Endothelial cell (in vitro differentiated cells): Measurements from ENCODE around the gene TRIM25. TPM values are rescaled to one million over a fixed set of nuclear protein-coding genes. Genes with fewer than 3 reads are reported as not detected.

Experiments
- DNase-seq: peaks from one replicate; pipeline ENCODE4 v3.0.0; 2021; ENCODE audit warnings: low spot score
- H3K27ac Mint-ChIP-seq: one replicate; pipeline ENCODE4 v1.8.0; 2021; ENCODE audit warnings: mixed read lengths, inconsistent platforms; ENCODE audit not compliant: unreplicated experiment
- H3K27me3 Mint-ChIP-seq: one replicate; pipeline ENCODE4 v1.8.0; 2021; ENCODE audit warnings: mild to moderate bottlenecking, moderate library complexity, mixed read lengths, inconsistent platforms; ENCODE audit not compliant: unreplicated experiment
- H3K36me3 Mint-ChIP-seq: one replicate; pipeline ENCODE4 v1.8.0; 2021; ENCODE audit warnings: mild to moderate bottlenecking, low read depth, mixed read lengths, inconsistent platforms; ENCODE audit not compliant: unreplicated experiment
- H3K4me1 Mint-ChIP-seq: one replicate; pipeline ENCODE4 v1.8.0; 2021; ENCODE audit warnings: mild to moderate bottlenecking, mixed read lengths, inconsistent platforms; ENCODE audit not compliant: unreplicated experiment
- H3K4me3 Mint-ChIP-seq: one replicate; pipeline ENCODE4 v1.8.0; 2021; ENCODE audit warnings: mild to moderate bottlenecking, mixed read lengths, inconsistent platforms; ENCODE audit not compliant: unreplicated experiment
- H3K9me3 Mint-ChIP-seq: one replicate; pipeline ENCODE4 v1.8.0; 2021; ENCODE audit warnings: mixed read lengths, inconsistent platforms; ENCODE audit not compliant: unreplicated experiment
- total RNA-seq: library from RNA; stranded (reverse); fragmentation: NEBNext Ultra II Directional; extraction: Animal tissue kit (Norgen Biotek cat#: 25700); gene quantifications from one replicate; pipeline ENCODE4 v1.2.1, GENCODE V29; 2021; ENCODE audit not compliant: unreplicated experiment
- TF ChIP-seq, protein P1 (sequence below): fragments of 200-600 bp; sonication (generic); IDR thresholded peaks from one replicate; pipeline ENCODE4 v1.5.0; 2021; ENCODE audit warnings: antibody characterized with exemption; ENCODE audit not compliant: unreplicated experiment

The TRIM25 gene
- total RNA-seq, 1 donor from 2014 or later, result 13.8 TPM

DNA sequence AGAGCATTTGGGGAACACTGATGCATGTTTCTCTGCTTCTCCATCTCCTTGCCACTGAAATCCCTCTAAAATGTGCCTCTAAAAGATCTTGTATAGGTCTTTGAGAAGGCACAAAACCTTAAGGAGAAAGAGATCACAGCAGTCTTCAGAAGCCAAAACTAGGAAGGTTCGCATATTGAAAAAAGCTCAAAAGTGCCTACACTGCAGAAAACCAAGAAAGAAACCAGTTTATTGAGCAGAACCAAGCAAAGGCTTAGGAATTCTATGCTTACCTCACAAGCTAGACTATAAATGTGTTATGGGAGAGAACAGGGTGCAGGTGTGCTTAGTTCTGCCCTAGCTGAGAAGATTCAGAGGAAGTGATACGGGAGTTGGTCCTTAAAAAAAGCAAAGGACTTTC, 63.3 kb downstream of the TRIM25 start:
- DNase-seq, result no peak
- Mint-ChIP-seq H3K4me1 (peaks cover 11% of the 10 kb centered on the region), H3K4me3 (no peak overlapping the region), H3K36me3 (no peaks in the 10 kb centered on the region), H3K9me3 (no peaks in the 10 kb centered on the region), H3K27ac (no peak overlapping the region), H3K27me3 (no peaks in the 10 kb centered on the region)
- TF ChIP-seq, protein P1, sequence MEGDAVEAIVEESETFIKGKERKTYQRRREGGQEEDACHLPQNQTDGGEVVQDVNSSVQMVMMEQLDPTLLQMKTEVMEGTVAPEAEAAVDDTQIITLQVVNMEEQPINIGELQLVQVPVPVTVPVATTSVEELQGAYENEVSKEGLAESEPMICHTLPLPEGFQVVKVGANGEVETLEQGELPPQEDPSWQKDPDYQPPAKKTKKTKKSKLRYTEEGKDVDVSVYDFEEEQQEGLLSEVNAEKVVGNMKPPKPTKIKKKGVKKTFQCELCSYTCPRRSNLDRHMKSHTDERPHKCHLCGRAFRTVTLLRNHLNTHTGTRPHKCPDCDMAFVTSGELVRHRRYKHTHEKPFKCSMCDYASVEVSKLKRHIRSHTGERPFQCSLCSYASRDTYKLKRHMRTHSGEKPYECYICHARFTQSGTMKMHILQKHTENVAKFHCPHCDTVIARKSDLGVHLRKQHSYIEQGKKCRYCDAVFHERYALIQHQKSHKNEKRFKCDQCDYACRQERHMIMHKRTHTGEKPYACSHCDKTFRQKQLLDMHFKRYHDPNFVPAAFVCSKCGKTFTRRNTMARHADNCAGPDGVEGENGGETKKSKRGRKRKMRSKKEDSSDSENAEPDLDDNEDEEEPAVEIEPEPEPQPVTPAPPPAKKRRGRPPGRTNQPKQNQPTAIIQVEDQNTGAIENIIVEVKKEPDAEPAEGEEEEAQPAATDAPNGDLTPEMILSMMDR, result no peak

DNA sequence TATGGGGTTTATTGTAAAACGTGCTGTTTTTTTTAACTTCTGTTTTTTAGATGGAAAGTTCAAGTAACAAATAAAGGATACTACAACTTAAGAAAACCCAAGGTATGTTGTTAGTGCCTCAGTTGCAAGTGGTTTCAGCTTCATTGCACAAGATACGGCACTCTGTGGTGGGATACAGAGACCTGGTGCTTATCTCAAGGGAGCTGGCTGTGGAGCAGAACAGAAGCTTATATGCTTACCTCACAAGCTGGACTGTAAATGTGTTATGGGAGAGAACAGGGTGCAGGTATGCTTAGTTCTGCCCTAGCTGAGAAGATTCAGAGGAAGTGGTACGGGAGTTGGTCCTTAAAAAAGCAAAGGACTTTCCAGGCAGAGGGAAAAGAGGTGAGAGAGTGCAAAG, 64.7 kb downstream of the TRIM25 start:
- Mint-ChIP-seq H3K4me3 (no peak overlapping the region), H3K36me3 (no peaks in the 10 kb centered on the region), H3K27ac (no peak overlapping the region), H3K9me3 (no peaks in the 10 kb centered on the region), H3K4me1 (peaks cover 11% of the 10 kb centered on the region), H3K27me3 (no peaks in the 10 kb centered on the region)
- TF ChIP-seq, protein P1, result no peak
- DNase-seq, result no peak

DNA sequence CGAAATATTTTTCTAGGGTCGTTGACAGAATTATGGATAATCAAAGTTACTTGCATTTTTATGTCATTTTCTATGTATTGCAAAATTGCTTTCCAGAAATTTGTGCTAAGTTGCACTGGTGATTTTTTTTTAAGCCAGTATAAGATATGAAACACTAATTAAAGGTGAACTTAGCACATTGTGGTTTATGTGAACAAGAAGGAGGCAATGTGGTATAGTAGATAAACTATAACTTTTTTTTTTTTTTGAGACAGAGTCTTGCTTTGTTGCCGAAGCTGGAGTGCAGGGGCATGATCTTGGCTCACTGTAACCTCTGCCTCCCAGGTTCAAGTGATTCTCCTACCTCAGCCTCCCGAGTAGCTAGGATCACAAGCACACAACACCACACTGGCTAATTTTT, 66.7 kb downstream of the TRIM25 start:
- no peaks in the 10 kb centered on the region for H3K27me3 Mint-ChIP-seq
- peaks cover 11% of the 10 kb centered on the region for H3K4me1 Mint-ChIP-seq
- DNase-seq, result no peak

DNA sequence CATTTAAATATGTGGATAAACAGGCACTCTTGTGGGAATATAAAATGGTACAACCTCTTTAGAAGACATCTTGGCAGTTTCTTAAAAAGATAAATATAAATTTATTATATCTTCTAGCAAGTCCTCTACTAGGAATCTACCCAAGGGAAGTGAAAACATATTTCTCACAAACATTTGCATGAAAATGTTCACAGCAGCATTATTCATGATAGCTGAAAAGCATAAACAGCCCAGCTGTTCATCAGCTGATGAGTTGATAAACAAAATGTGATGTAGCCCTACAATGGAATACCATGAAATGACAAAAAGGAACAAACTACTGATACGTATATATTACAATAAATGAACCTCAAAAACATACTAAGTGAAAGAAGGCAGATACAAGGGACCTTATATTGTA, 67.9 kb downstream of the TRIM25 start:
- DNase-seq, result no peak
- no peaks in the 10 kb centered on the region for H3K27me3 Mint-ChIP-seq
- no peak overlapping the region for H3K4me3 Mint-ChIP-seq
- H3K27ac Mint-ChIP-seq, result no peak overlapping the region
- H3K36me3 Mint-ChIP-seq, result no peaks in the 10 kb centered on the region
- TF ChIP-seq, protein P1, result no peak
- no peaks in the 10 kb centered on the region for H3K9me3 Mint-ChIP-seq
- H3K4me1 Mint-ChIP-seq, result peaks cover 3% of the 10 kb centered on the region

More for the DNA sequence above, 66.7 kb downstream of the TRIM25 start:
- TF ChIP-seq, protein P1, result no peak
- H3K4me3 Mint-ChIP-seq, result no peak overlapping the region
- no peaks in the 10 kb centered on the region for H3K9me3 Mint-ChIP-seq
- H3K27ac Mint-ChIP-seq, result no peak overlapping the region
- no peaks in the 10 kb centered on the region for H3K36me3 Mint-ChIP-seq

DNA sequence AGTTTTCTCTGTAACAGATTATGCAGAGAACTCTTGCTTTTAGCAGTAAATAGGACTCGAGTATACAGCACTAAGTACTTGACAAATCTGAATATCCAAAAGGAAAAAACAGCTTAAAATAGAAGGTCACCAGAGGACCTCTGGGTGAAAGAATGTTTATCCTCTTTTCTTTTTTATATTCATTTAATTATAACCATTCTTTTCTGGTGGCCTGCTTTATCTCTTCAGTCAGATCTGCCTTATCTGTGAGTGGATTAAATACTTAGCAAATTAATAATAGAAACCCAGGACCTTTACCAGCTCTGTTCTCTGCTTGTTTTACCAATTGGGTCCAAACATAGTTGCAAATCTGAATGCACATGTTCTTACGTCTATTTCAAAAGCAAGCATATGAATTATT, 71.3 kb downstream of the TRIM25 start:
- no peaks in the 10 kb centered on the region for H3K4me1 Mint-ChIP-seq
- H3K27me3 Mint-ChIP-seq, result peaks cover 1% of the 10 kb centered on the region
- DNase-seq, result no peak
- H3K36me3 Mint-ChIP-seq, result no peaks in the 10 kb centered on the region
- H3K27ac Mint-ChIP-seq, result no peak overlapping the region
- TF ChIP-seq, protein P1, result no peak
- H3K4me3 Mint-ChIP-seq, result no peak overlapping the region
- H3K9me3 Mint-ChIP-seq, result no peaks in the 10 kb centered on the region
